Small intestine (tissue), 7 donors: ENCODE data around the gene CORO2B. TPM values are rescaled to one million over a fixed set of nuclear protein-coding genes. Genes with fewer than 3 reads are reported as not detected.
"Not testable (repeated sequence)": the region's sequence is repeated elsewhere in the genome, so short reads cannot be mapped to it uniquely, and the experiment has no call there.

Experiments
- DNase-seq, 2 donors: peaks; one replicate each; pipeline versions ENCODE4 v3.0.0 to v3.0.0-alpha.2; 2013
- FAIRE-seq: peaks from 2 replicates; lab custom pipeline; 2012; peaks lifted over from hg19 to GRCh38; lab: Jason Lieb, UNC
- H3K27ac ChIP-seq, 3 donors: one replicate each; pipeline ENCODE4 v1.5.1; 2013; ENCODE audit warnings: low read length in 2 of 3, mild to moderate bottlenecking in 2 of 3, control low read depth in 1 of 3, inconsistent platforms in 1 of 3, low read depth in 1 of 3, moderate library complexity in 1 of 3
- H3K27me3 ChIP-seq, 3 donors: one replicate each; pipeline ENCODE4 v1.6.1; 2013; ENCODE audit warnings: low read length in 3 of 3, inconsistent platforms in 1 of 3; ENCODE audit not compliant: control insufficient read depth in 3 of 3, insufficient read depth in 3 of 3
- H3K36me3 ChIP-seq, 3 donors: one replicate each; pipeline ENCODE4 v1.6.1; 2013; ENCODE audit warnings: low read length in 3 of 3, inconsistent platforms in 1 of 3, low read depth in 1 of 3, mild to moderate bottlenecking in 1 of 3, moderate library complexity in 1 of 3; ENCODE audit not compliant: control insufficient read depth in 3 of 3, insufficient read depth in 2 of 3
- H3K4me1 ChIP-seq, 3 donors: one replicate each; pipeline ENCODE4 v1.6.1; 2013; ENCODE audit warnings: low read length in 2 of 3, inconsistent platforms in 1 of 3, low read depth in 1 of 3, mild to moderate bottlenecking in 1 of 3, moderate library complexity in 1 of 3; ENCODE audit not compliant: control insufficient read depth in 3 of 3, insufficient read depth in 2 of 3
- H3K4me3 ChIP-seq, 3 donors: one replicate each; pipeline ENCODE4 v1.5.1; 2013; ENCODE audit warnings: low read length in 3 of 3, control low read depth in 1 of 3, inconsistent platforms in 1 of 3, low read depth in 1 of 3, mild to moderate bottlenecking in 1 of 3, moderate library complexity in 1 of 3
- H3K9me3 ChIP-seq, 2 donors: one replicate each; pipeline ENCODE4 v1.6.1; 2013; ENCODE audit warnings: low read depth in 1 of 2, low read length in 1 of 2; ENCODE audit not compliant: control insufficient read depth in 2 of 2, insufficient read depth in 1 of 2
- WGBS, 3 donors: extraction: QIAGEN DNeasy Blood & Tissue Kit; methylation state at CpG; one replicate each; pipeline ENCODE4 v1.1.7; 2013; 5-methylcytosine and 5-hydroxymethylcytosine counted together
- polyA plus RNA-seq, 4 donors: library from polyadenylated mRNA; stranded (reverse) in 3 of 4; unstranded in 1 of 4; fragments of 200-250 nt in 3 of 4; fragments of 120-200 nt in 1 of 4; gene quantifications; one replicate each; pipeline versions ENCODE4 v1.2.1 to v1.2.3, GENCODE V29; 2013
- donor health status: healthy with polysubstance abuse.
- donor health status: control.
- donor health status: control.
- donor health status: Bipolar disorder and iron deficiency.
- donor health status: healthy.

Gene CORO2B
- polyA plus RNA-seq, 4 donors: 1.3 to 3.0 (median 1.7) TPM

- no peak overlapping the region for H3K4me3 ChIP-seq
- 73 to 90% (median 81%) methylated on average over 3 of the region's 3 CpGs for WGBS, 3 donors
- no peaks in the 10 kb centered on the region for H3K4me1 ChIP-seq
- H3K27ac ChIP-seq: no peak overlapping the region
- FAIRE-seq: no peak
- no peaks in the 10 kb centered on the region for H3K9me3 ChIP-seq
- no peaks in the 10 kb centered on the region for H3K36me3 ChIP-seq
- peaks cover 0 to 6% (median 0%) of the 10 kb centered on the region in 3 donors for H3K27me3 ChIP-seq
- no peak for DNase-seq
Observed at GRCh38 chr15:68679161-68679560, 100.4 kb downstream of the CORO2B start.

GRCh38 chr15:68679961-68680371, 101.2 kb downstream of the CORO2B start:
- Histone ChIP-seq H3K9me3 (no peaks in the 10 kb centered on the region), H3K4me3 (no peak overlapping the region), H3K36me3 (no peaks in the 10 kb centered on the region), H3K27ac (no peak overlapping the region), H3K27me3 (peaks cover 0 to 2% (median 0%) of the 10 kb centered on the region in 3 donors), H3K4me1 (no peaks in the 10 kb centered on the region)
- no peak for FAIRE-seq
- no peak for DNase-seq
- WGBS, 3 donors: 91 to 97% (median 93%) methylated on average over 4 of the region's 4 CpGs

- H3K4me3 ChIP-seq, DNase-seq, H3K4me1 ChIP-seq, H3K27ac ChIP-seq, H3K27me3 ChIP-seq, FAIRE-seq, H3K36me3 ChIP-seq, H3K9me3 ChIP-seq: not testable (repeated sequence)
- 88 to 92% (median 91%) methylated on average over 10 of the region's 10 CpGs for WGBS, 3 donors
Observed at GRCh38 chr15:68680756-68681155, 102.0 kb downstream of the CORO2B start.

GRCh38 chr15:68681836-68682235, 103.0 kb downstream of the CORO2B start:
- Histone ChIP-seq H3K36me3 (no peaks in the 10 kb centered on the region), H3K27ac (no peak overlapping the region), H3K27me3 (no peaks in the 10 kb centered on the region), H3K9me3 (no peaks in the 10 kb centered on the region), H3K4me3 (no peak overlapping the region), H3K4me1 (no peaks in the 10 kb centered on the region)
- WGBS, 3 donors: 50 to 60% (median 53%) methylated on average over 2 of the region's 2 CpGs
- DNase-seq (no peak), FAIRE-seq (no peak)

GRCh38 chr15:68682330-68682729, 103.5 kb downstream of the CORO2B start:
- no peaks in the 10 kb centered on the region for H3K4me1 ChIP-seq
- H3K9me3 ChIP-seq: no peaks in the 10 kb centered on the region
- no peaks in the 10 kb centered on the region for H3K36me3 ChIP-seq
- no peak overlapping the region for H3K27ac ChIP-seq
- DNase-seq (no peak), FAIRE-seq (no peak)
- H3K4me3 ChIP-seq: no peak overlapping the region
- 32 to 57% (median 37%) methylated on average over 5 of the region's 5 CpGs for WGBS, 3 donors
- no peaks in the 10 kb centered on the region for H3K27me3 ChIP-seq

GRCh38 chr15:68683026-68683425, 104.2 kb downstream of the CORO2B start:
- Histone ChIP-seq H3K36me3 (no peaks in the 10 kb centered on the region), H3K4me1 (no peaks in the 10 kb centered on the region), H3K27me3 (no peaks in the 10 kb centered on the region), H3K27ac (no peak overlapping the region), H3K9me3 (no peaks in the 10 kb centered on the region), H3K4me3 (no peak overlapping the region)
- DNase-seq (no peak), FAIRE-seq (no peak)
- WGBS, 3 donors: 79 to 89% (median 79%) methylated on average over 8 of the region's 8 CpGs

- Histone ChIP-seq H3K4me3 (no peak overlapping the region), H3K27ac (no peak overlapping the region), H3K36me3 (no peaks in the 10 kb centered on the region), H3K27me3 (no peaks in the 10 kb centered on the region), H3K9me3 (no peaks in the 10 kb centered on the region), H3K4me1 (no peaks in the 10 kb centered on the region)
- 66 to 86% (median 71%) methylated on average over 2 of the region's 2 CpGs for WGBS, 3 donors
- FAIRE-seq (no peak), DNase-seq (no peak)
Observed at GRCh38 chr15:68683551-68683950, 104.8 kb downstream of the CORO2B start.

GRCh38 chr15:68684476-68684875, 105.7 kb downstream of the CORO2B start:
- H3K36me3 ChIP-seq: no peaks in the 10 kb centered on the region
- H3K9me3 ChIP-seq: no peaks in the 10 kb centered on the region
- H3K27ac ChIP-seq: no peak overlapping the region
- no peak for FAIRE-seq
- 65 to 81% (median 70%) methylated on average over 5 of the region's 5 CpGs for WGBS, 3 donors
- peaks cover 0 to 4% (median 0%) of the 10 kb centered on the region in 3 donors for H3K27me3 ChIP-seq
- no peak for DNase-seq
- H3K4me1 ChIP-seq: no peaks in the 10 kb centered on the region
- H3K4me3 ChIP-seq: no peak overlapping the region

- Histone ChIP-seq H3K36me3 (no peaks in the 10 kb centered on the region), H3K4me1 (no peaks in the 10 kb centered on the region), H3K27me3 (peaks cover 0 to 4% (median 0%) of the 10 kb centered on the region in 3 donors), H3K27ac (no peak overlapping the region), H3K9me3 (no peaks in the 10 kb centered on the region), H3K4me3 (no peak overlapping the region)
- no peak for FAIRE-seq
- no peak for DNase-seq
- 67 to 85% (median 80%) methylated on average over 8 of the region's 8 CpGs for WGBS, 3 donors
Observed at GRCh38 chr15:68687136-68687735, 108.4 kb downstream of the CORO2B start.
